ENCODE results near the gene CADPS.

Gene CADPS

DNA sequence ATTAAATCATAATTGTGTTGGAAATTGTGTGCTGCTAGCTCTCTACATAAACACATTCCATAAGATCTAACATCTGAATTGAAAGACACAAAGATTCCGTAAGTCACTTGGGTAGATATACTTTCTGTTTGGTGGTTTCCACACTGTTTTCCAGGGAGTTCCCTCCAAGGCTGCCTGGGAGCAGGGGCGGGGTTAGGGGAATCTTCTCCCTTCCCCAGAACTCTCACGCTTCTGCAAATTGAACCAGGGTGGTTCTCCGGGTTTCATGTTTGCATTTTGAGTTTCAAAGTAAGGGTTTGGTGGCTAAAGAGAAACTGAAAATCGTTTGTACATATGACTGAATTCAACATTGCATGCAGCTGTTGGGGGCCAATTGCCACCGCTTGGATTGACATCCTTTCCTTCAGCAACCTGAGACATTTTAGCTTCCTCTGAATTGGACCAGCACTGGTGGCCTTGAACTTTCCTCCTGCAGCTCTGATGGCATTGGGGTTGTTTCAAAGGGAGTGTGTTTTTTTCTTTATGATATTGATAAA is 309.1 kb downstream of the CADPS start:
- H3K4me3 ChIP-seq (ENCODE audit: low read depth, low read length): no peak overlapping the region

DNA sequence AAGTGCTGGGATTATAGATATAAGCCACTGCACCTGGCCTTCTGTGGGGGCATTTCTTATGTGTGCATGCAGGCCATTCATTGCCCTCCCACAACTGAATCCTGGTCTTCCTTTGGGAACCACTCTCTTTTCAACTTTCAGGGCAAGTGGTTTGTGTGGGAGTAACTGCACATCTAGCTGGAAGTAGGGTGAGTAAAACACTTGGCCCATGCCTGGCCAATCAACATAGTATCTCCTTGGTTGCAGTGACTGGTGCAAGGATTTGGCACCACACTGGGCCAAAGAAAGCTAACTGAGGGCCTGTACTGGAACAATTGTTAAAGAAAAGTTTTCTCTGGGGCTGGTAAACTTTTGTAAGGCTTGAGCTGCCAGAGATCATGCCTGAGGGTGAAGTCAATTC is 312.6 kb downstream of the CADPS start:
- H3K4me3 ChIP-seq (ENCODE audit: low read depth, low read length): no peak overlapping the region

DNA sequence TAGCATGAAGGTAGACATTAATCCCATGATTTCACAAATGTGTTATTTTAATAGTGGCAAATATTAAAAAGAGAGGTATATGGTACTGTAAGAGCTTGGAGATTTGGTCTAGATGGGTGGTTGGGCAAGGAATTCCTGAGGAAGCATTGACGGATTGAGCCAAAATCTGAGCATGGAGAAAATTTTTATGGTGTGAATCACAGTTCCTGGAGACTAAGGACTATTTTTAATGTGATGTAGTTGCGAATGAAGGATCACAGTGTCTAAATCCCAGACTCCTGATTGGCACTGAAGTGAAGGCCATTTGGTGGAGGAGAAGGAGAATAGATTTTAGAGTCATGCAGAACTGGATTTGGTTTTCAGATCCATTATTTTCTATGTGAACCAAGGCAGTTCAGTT is 313.2 kb downstream of the CADPS start:
- H3K4me3 ChIP-seq (ENCODE audit: low read depth, low read length): no peak overlapping the region

DNA sequence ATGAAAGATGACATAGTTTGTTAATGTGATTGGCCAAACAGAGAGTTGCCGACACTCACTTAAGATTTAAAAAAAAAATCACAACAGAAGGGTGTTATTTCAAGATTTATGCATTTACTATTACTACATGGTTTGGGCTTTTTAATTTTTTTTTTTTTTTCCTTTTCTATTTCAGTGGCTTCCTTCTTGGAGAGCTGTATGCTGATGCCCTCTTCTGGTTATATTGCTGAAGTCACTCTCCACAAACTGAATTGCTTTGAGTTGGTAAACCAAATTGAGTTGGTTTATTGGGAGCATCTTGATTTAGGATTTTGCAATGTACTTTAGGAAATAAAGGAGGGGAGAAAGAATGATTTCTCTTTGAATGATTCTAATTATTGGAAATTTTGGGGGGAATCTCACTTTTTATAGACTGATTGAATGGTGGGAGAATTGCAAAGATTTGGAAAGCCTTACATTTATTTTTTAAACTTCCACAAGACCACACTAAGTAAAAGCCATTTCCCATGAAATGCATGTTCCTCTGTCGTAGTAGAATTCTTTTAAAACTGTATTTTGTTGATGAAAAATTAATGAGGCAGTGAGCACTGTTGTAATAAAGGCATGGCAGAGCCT is 315.3 kb downstream of the CADPS start:
- no peak overlapping the region for H3K4me3 ChIP-seq (ENCODE audit: low read depth, low read length)

DNA sequence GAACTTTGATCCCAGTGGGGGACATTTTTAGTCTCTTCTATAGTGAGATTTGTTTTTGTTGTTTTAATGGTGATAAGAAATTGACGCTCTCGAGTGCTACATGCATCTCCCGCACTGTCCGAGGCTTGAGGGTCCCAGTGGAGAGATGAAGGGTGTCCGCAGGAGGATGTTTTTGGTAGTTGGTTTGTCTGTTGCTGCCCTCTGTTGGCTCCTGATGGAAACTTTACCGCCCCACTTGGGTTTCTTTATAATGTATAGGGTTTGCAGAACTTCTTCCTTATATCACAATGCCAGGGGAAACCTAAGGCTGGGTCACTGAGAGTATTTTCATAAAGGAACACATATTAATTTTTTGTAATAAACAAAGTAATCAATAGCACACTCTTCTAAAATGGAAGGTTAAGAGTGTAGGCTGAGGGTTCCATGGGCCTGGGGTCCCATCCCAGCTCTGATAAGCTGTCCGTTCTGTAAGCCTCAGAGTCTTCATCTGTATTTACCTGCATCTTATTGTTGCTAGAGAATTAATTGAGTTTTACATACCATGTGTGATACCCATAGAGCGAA is 316.6 kb downstream of the CADPS start:
- no peak overlapping the region for H3K4me3 ChIP-seq (ENCODE audit: low read depth, low read length)

DNA sequence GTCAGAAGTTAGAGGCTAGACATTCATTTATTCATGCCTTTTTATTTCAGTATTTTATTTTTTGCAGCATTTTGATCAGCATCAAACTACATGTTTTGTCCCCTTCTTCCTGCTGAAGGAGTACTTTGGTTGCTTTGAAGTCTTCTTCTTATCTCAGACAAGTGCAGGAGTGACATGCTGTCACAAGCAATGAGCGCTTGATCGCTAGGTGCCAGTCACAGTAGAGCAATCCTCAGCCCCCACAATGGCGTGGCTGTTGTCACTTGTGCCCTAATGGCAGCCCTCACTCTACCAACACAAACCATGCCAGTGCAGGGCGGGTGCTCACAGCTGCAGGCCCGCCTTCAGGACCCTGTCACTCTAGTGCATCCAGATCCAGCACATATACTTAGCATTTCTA is 317.2 kb downstream of the CADPS start:
- no peak overlapping the region for H3K4me3 ChIP-seq (ENCODE audit: low read depth, low read length)

DNA sequence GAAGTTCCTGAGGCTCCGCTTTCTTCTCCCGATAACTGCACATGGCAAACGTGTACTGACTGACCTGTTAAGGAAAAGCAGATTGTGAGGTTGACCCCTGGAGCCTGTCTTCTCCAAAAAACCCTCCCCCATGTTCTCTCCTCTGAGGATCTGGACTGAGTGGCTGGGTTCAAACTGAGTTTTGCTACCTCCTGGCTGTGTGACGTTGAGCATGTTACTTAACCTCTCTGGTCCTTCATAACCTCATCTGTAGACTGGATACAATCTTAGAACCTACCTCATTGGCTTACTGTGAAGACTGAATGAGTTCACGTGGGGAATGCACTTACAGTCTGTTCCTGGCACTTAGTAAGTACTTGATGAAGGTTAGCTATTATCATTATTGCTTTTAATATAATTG is 317.8 kb downstream of the CADPS start:
- no peak overlapping the region for H3K4me3 ChIP-seq (ENCODE audit: low read depth, low read length)

DNA sequence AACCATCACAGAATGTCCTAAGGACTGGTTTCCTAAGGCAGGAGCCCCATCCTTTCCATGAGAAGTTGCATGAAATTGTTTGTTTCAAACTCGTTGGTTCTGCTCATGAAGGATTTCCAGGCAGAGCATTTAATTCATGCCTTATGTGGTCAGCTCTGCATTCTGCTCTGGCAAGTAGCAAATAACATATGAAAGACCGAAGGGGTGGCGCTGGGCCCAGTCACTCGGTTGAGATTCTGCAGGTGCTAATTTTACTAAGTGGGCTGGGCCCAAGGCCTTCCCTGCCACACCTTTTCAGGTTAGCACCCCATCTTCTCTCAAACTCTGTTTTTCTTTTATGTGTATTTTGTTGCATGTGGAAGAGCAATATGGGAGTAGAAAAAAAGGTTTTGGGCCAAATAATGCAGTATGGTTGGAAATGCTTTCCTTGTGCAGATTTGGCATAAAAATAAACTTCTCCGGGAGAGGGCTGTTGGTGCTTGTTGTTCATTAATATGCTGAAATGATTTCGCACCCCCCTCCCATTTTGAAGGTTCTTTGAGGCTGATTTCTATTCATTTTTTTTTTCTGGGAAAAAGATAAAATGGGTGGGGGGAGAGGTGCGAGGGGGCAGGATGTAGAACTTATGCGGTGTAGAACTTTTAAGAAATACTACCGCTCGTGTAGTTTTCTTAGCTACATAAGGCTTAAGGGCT is 318.9 kb downstream of the CADPS start:
- no peak overlapping the region for H3K4me3 ChIP-seq (ENCODE audit: low read depth, low read length)

DNA sequence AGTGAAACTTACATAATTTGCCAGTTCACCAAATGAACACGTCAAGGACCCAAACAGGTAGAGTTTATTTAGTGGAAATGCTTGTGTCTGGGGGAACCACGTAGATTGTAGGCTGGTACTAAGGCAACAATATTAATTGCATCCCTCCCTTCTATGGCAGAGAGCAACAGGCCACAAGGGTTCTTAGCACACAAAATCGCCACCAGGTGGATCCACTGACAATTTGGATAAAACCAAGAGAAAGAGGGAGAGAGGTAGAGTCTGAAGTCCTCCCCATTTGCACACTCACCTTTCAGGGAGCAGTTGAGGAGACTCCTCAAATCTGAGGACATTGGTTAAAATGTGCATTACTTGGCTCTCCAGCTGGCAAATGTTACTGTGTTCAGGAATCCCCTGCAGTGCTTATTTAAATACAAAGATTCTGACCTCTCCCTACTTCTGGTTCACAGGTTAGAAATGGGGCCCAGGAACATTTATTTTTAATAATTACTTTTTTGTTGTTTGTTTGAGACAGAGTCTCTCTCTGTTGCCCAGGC is 320.9 kb downstream of the CADPS start:
- no peak overlapping the region for H3K4me3 ChIP-seq (ENCODE audit: low read depth, low read length)

DNA sequence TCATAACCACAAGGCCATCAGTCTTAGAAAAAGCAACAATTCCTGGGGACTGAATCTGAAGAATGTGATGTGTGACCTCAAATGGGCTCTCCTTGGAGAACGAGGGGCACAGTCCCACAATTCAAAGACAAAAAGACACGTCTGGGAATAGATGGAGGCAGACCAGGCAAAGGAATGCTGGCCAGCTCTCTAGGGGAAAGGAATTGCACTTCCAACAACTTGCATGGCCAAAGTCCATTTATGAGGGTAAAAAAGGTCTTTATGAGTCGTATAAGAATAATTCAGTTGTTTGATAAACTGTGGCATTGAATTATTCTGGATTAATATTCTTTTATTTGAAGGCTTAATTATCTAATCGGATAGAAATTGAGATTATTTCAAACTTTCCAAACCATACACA is 321.4 kb downstream of the CADPS start:
- no peak overlapping the region for H3K4me3 ChIP-seq (ENCODE audit: low read depth, low read length)

DNA sequence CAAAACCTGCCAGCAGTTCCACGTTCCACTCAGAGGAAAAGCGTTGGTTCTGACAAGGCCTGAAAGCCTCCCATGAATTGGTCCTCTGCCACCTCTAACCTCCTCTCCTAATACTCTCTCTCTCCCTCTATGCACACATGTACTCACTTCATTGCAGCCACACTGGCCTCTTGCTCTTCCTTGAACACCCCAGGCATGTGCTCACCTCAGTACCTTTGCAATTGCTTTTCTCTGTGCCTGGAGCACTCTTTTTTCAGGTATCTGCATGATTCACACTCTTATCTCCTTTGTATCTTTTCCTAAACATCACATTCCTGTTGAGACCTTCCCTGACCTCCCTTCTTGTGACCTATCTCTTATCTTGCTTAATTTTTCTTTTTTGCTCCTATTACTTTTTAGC is 323.7 kb downstream of the CADPS start:
- H3K4me3 ChIP-seq (ENCODE audit: low read depth, low read length): no peak overlapping the region

DNA sequence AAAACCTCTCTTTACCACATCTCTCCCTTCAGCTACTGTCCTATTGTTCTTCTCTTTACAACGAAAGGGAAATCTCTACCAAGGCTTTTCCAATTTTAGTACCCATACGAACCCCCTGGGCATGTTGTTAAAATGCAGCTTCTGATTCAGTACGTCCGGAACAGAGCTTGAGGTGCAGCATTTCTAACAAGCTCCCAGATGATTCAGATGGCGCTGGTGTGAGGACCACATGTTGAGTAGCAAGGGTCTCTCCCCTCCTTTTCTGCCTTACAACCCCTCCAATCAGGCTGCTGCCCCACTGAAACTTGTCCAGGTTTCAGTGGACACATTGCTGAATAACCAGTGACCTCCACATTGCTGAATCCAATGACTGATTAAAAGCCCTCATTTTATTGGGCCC is 324.8 kb downstream of the CADPS start:
- no peak overlapping the region for H3K4me3 ChIP-seq (ENCODE audit: low read depth, low read length)

DNA sequence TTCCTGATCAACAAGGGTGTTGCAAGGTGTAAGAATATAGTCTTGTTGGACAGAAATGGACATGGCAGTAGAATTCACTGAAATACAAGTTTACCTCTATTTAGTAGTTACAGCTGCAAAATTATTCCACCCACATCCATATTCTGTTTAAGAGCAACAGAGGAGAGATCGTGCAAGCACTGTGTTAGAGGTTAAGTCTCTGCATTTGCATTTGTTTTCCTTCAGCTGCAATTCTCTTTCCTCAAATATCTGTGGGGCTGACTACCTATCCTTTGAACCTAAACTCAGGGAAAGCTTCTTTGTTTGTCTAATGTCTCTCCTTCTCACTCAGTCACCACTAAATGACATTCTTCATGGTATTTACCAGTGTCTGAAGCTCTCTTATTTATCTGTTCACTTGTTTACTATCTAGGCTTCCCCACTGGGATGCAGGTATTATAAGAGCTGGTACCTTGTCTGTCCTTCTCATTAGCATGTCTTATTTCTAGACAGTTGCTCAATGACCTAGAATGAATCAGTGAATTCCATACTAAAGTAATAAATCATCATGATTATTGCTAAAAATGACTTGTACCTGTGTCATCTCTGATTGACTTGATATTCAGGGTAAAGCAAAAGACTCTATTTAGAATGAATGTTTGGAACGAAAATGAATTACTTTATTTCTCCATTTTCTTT is 326.5 kb downstream of the CADPS start:
- no peak overlapping the region for H3K4me3 ChIP-seq (ENCODE audit: low read depth, low read length)

DNA sequence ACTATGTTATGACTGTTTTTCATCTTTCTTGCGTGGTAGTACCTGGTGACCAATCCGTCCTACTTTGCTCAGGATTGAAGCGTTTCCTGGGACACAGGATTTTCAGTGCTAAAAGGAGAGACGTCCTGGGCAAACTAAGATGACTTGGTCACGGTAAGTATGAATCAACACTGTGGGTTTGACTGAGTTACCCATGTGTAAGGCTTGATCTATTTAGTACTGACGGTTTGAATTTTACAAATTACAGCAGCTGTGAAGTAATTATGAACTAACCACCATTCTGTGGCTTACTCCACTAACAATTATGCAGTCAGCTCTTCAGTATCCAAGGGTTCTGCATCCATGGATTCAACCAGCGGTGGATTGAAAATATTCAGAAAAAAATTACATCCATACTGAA is 328.9 kb downstream of the CADPS start:
- no peak overlapping the region for H3K4me3 ChIP-seq (ENCODE audit: low read depth, low read length)

DNA sequence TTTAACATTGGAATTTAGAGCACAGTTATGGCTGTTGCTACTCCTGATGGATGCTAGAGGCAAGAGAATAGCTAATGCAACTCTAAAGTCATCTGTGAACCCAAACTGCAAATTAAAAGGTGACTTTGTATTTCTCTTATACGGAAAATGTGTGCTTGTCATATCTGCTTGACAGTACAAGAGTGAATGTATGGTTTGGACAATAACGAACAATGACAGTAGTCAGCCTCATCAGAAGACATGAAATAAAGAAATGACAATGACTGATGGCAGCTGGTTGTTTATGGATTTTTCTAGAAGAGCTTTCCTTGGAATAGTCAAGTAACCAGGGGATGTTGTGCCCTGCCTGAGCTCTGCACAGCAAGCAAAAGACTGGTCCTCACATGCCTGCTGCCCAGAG is 333.0 kb downstream of the CADPS start:
- H3K4me3 ChIP-seq (ENCODE audit: low read depth, low read length): no peak overlapping the region

DNA sequence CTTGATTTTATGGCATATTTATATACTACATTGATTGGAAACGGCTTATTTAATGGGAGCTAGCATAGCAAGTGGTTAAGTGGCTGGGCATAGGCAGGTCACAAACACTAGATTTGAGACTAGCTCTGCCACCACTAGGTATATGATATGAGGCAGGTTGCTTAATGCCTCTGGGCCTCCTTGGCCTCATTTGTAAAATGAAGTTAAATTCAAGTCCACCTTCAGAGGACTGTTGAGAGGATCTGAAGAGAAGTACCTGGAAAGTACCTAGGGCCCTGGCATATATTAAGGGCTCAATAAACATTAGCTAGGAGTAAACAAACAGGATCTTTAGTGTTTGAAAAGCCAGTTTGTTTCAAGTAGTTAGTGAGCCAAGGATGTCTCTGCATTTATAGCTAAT is 335.5 kb downstream of the CADPS start:
- H3K4me3 ChIP-seq (ENCODE audit: low read depth, low read length): no peak overlapping the region

DNA sequence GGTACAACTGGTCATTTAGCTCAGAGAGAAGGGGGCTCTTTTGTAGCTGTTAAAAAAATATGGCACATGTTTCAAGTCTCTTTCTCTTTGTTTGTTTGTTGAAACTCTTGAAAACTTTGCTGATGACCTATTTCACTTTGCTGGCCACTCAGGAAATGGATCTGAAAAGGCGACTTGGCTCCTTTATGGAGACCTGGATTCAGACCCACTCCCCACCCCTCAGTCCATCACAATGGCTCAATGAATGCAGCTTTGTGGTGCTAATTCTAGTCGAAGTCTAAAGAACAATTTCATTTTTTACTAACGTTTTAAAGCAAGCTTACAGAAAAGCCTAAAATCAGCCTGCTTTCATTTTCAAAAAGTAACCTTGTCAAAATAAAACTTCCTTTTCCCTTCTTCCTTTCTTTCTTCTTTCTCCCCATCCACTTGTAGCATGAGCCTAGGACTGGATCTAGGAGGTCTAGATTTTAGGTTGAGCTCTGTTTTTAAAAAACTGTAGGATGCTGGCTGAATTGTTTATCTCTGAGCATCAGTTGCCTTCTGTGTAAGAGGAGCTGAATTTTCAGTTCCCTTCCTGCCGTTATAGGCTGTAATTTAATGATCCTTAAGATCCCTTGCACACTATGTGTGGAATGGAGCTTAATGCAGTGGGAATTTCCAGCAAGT is 336.4 kb downstream of the CADPS start:
- H3K4me3 ChIP-seq (ENCODE audit: low read depth, low read length): no peak overlapping the region

DNA sequence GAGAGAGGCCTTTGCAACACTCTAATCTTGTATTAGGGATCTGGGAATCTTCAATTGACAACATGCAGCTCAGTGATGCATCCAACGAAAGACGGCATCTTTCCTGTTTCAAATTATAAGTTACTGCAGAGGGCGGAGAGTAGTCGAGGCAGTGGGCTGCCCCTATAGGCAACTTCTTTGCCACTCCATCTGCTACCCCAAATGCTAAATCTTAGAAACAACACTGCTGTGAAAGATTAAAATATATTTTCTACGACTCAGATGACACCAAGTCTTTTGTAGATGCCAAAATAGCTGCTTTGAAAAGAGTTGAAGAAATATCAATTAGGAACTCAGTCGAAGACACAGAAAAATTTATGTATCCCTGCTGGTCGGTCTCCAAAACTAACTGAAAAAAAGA is 340.9 kb downstream of the CADPS start:
- H3K4me3 ChIP-seq (ENCODE audit: low read depth, low read length): no peak overlapping the region

DNA sequence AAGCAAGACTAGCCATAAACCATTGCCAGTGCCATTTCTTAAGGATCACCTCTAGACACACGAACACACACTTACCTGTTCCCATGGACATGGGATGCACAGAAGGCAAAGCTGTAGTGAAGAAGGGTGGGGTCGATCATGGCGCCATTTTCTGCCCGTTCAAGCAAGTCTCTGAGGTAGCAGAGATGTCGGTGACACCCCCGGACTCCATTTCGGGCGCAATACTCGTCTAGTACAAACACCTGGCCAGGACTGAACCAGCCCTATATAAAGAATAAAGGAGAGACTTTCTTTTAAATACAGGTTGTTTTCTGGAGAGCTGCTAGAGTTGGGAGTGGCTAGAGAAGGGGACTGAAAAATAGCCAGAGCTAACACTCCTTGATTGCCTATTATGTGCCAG is 342.4 kb downstream of the CADPS start:
- H3K4me3 ChIP-seq (ENCODE audit: low read depth, low read length): no peak overlapping the region

DNA sequence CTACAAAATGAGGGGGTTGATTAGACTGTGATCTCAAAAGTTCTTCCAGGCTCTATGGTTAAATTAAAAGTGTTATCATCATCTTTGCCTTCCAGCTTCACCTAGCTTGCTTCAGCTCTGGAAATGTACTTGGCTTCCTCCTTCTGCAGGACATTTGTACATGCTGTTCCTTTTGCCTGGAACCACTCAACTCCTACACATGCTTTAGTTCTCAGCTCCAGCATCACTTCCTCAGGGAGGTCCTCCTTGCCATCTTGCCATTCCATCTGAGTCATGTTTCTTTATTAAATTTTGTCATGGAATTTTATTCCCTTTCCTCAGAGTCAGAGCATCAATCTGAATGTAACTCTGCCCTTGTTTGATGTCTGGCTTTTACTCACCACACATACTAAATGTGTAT is 343.2 kb downstream of the CADPS start:
- H3K4me3 ChIP-seq (ENCODE audit: low read depth, low read length): no peak overlapping the region

DNA sequence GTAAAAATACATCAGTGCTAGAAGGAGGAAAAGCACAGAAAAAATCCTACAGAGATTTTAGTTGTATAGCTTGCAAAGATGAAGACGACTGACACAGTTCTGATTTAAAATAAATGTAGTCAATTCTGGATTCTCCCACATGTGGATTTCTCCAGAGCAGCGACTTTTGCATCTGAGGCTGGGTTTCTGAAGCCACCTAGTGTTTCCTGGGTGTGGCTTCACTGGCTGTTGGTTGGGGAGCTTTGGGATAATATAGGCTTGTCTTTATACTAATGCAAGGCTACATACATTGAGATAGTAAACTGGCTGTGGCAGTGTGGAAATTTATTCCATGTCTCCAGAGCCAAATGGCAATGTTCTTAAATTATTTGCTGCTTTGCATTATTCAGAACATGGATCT is 343.7 kb downstream of the CADPS start:
- H3K4me3 ChIP-seq (ENCODE audit: low read depth, low read length): no peak overlapping the region
